OCI-LY7 (cell line): ENCODE measurements around the gene DCTN5. TPM values are rescaled to one million over a fixed set of nuclear protein-coding genes. Genes with fewer than 3 reads are reported as not detected.

Source experiments
- BruUV-seq: library from RNA; stranded (reverse); fragments of 400-500 nt; replicated peaks from 2 replicates; lab custom pipeline; 2021; lab: Mats Ljungman, UMichigan
- CTCF ChIA-PET: fragments of 300-600 bp; sonication (Branson Sonifier 250); formaldehyde crosslinking; loops from one replicate; lab custom pipeline; 2022; ENCODE audit warnings: antibody characterized with exemption; ENCODE audit not compliant: unreplicated experiment; lab: Charles Lee
- POLR2A ChIA-PET: fragments of 300-600 bp; sonication (Branson Sonifier 250); formaldehyde crosslinking; loops from one replicate; lab custom pipeline; 2022; ENCODE audit warnings: antibody characterized with exemption; lab: Charles Lee
- DNase-seq: peaks from one replicate; pipeline ENCODE4 v3.0.0-alpha.2; 2015; ENCODE audit warnings: low spot score
- H2AFZ ChIP-seq: fragments of 200-600 bp; sonication (generic), shearing (Covaris generic); 2 replicates; pipeline ENCODE4 v1.6.1; 2014; ENCODE audit warnings: mild to moderate bottlenecking, antibody characterized with exemption, low read length, moderate library complexity
- H3K27ac ChIP-seq: fragments of 200-600 bp; sonication (generic); 2 replicates; pipeline ENCODE4 v1.5.1; 2014; ENCODE audit warnings: mixed run types, low read depth, mild to moderate bottlenecking, moderate library complexity, low read length, inconsistent platforms; ENCODE audit not compliant: poor library complexity, severe bottlenecking
- H3K36me3 ChIP-seq: fragments of 200-600 bp; sonication (generic); 2 replicates; pipeline ENCODE4 v1.6.1; 2014; ENCODE audit warnings: mild to moderate bottlenecking, antibody characterized with exemption, low read length, moderate library complexity, mixed read lengths; ENCODE audit not compliant: insufficient read depth
- H3K4me1 ChIP-seq: fragments of 200-600 bp; sonication (generic); 2 replicates; pipeline ENCODE4 v1.5.1; 2014; ENCODE audit warnings: mild to moderate bottlenecking, low read length; ENCODE audit not compliant: insufficient read depth, poor library complexity, severe bottlenecking
- H3K4me2 ChIP-seq: fragments of 200-600 bp; sonication (generic); 2 replicates; pipeline ENCODE4 v1.6.1; 2014; ENCODE audit warnings: mild to moderate bottlenecking, low read length
- H3K4me3 ChIP-seq: fragments of 200-600 bp; sonication (generic); 2 replicates; pipeline ENCODE4 v1.5.1; 2014; ENCODE audit warnings: mild to moderate bottlenecking, low read depth, low read length; ENCODE audit not compliant: poor library complexity, severe bottlenecking
- H3K79me2 ChIP-seq: fragments of 200-600 bp; sonication (generic); 2 replicates; pipeline ENCODE4 v1.6.1; 2016; ENCODE audit warnings: low read depth, mild to moderate bottlenecking, low read length, moderate library complexity, mixed read lengths; ENCODE audit not compliant: insufficient read depth
- H3K9me2 ChIP-seq: fragments of 200-600 bp; sonication (generic); 2 replicates; pipeline ENCODE4 v1.6.1; 2016; ENCODE audit warnings: mild to moderate bottlenecking, low read length, mixed read lengths; ENCODE audit not compliant: insufficient read depth
- H3K9me3 ChIP-seq: fragments of 200-600 bp; sonication (generic); 2 replicates; pipeline ENCODE4 v1.6.1; 2014; ENCODE audit warnings: mild to moderate bottlenecking, mixed run types, low read length, mixed read lengths
- H4K20me1 ChIP-seq: fragments of 200-600 bp; sonication (generic); 2 replicates; pipeline ENCODE4 v1.6.1; 2014; ENCODE audit warnings: mild to moderate bottlenecking, antibody characterized with exemption, low read length, moderate library complexity, mixed read lengths; ENCODE audit not compliant: insufficient read depth
- CTCF ChIP-seq: fragments of 200-600 bp; sonication (generic); conservative IDR thresholded peaks from 2 replicates; pipeline ENCODE4 v1.5.1; 2014; ENCODE audit warnings: mild to moderate bottlenecking, antibody characterized with exemption, low read length, moderate library complexity, mixed read lengths
- EZH2phosphoT487 ChIP-seq: fragments of 200-600 bp; sonication (generic); IDR thresholded peaks from 2 replicates; pipeline ENCODE4 v1.6.1; 2018; ENCODE audit warnings: low read depth, borderline replicate concordance, mild to moderate bottlenecking, mixed run types, antibody characterized with exemption, low read length, moderate library complexity, mixed read lengths
- intact Hi-C: fragments of 100-400 bp; cut with micrococcal nuclease; formaldehyde crosslinking; loops from one replicate; pipeline ENCODE4 v1.10.0; 2022; ENCODE audit not compliant: unreplicated experiment
- total RNA-seq, 2 experiments: library from RNA; depleted of rRNA in 1 of 2; stranded (reverse); fragments of >200 nt in 1 of 2; shearing (Covaris generic) in 1 of 2; gene quantifications; 2 replicates each; pipeline ENCODE4 v1.2.3, GENCODE V29; 2014 to 2022

The DCTN5 gene
- total RNA-seq, 2 experiments from 2014 or later: 37.3 to 89.6 TPM

GRCh38 chr16:23687034-23687808 lies 46.0 kb downstream of the DCTN5 start:
- no peaks in the 10 kb centered on the region for H3K9me2 ChIP-seq
- intact Hi-C loops: no loop called here
- H3K27ac ChIP-seq: no peak overlapping the region
- peaks cover 10% of the 10 kb centered on the region for H3K79me2 ChIP-seq
- ChIA-PET CTCF (no interaction called here), POLR2A (interaction anchor here (0.6 to 1.7 kb wide), 3 partner anchors 7 to 349 kb away, joined by 3 to 5 read pairs (median 4); no protein-coding TSS in a partner anchor)
- DNase-seq: no peak
- H3K4me1 ChIP-seq: no peaks in the 10 kb centered on the region
- BruUV-seq: no TSS peak
- H3K4me3 ChIP-seq: no peak overlapping the region
- TF ChIP-seq CTCF: no peak
- no peak for TF ChIP-seq EZH2phosphoT487
- H2AFZ ChIP-seq: no peak overlapping the region
- no peak overlapping the region for H3K4me2 ChIP-seq
- no peaks in the 10 kb centered on the region for H3K9me3 ChIP-seq
- H3K36me3 ChIP-seq: peaks cover 96% of the 10 kb centered on the region
- H4K20me1 ChIP-seq: no peaks in the 10 kb centered on the region

GRCh38 chr16:23689442-23690187 lies 48.3 kb downstream of the DCTN5 start:
- H3K9me2 ChIP-seq: no peaks in the 10 kb centered on the region
- intact Hi-C loops: no loop called here
- POLR2A ChIA-PET: interaction anchor here (0.9 kb wide), 2 partner anchors 26 to 399 kb away, joined by 3 read pairs; no protein-coding TSS in a partner anchor
- H3K4me3 ChIP-seq: no peak overlapping the region
- CTCF ChIA-PET: no interaction called here
- peaks cover 79% of the 10 kb centered on the region for H3K36me3 ChIP-seq
- H3K9me3 ChIP-seq: no peaks in the 10 kb centered on the region
- H3K79me2 ChIP-seq: peaks cover 4% of the 10 kb centered on the region; the same call in 1 of the 2 replicates
- H3K4me1 ChIP-seq: no peaks in the 10 kb centered on the region
- no peak overlapping the region for H2AFZ ChIP-seq
- no peak for TF ChIP-seq CTCF
- no peak for TF ChIP-seq EZH2phosphoT487
- no peak overlapping the region for H3K4me2 ChIP-seq
- no peak for DNase-seq
- H4K20me1 ChIP-seq: no peaks in the 10 kb centered on the region
- BruUV-seq: TSS peak; percentile 74
- no peak overlapping the region for H3K27ac ChIP-seq
